Esophagus squamous epithelium (tissue), 4 donors: ENCODE data around the gene KLC1.

Experiments used
- CTCF ChIP-seq, 6 experiments: fragments of 450-650 bp in 4 of 6; fragments of 200-600 bp in 2 of 6; sonication (generic) in 2 of 6; IDR thresholded peaks; one replicate each; pipeline ENCODE4 v1.5.1; 2016 to 2019; ENCODE audit warnings: antibody characterized with exemption in 6 of 6, mild to moderate bottlenecking in 4 of 6, moderate library complexity in 4 of 6
- POLR2A ChIP-seq, 4 donors: fragments of 450-650 bp; IDR thresholded peaks; one replicate each; pipeline ENCODE4 v1.6.1; 2017; ENCODE audit warnings: antibody characterized with exemption in 4 of 4, mild to moderate bottlenecking in 4 of 4, moderate library complexity in 3 of 4

- no peak for TF ChIP-seq CTCF (IDR thresholded peaks at IDR 0.05)
- no peak for TF ChIP-seq POLR2A (IDR thresholded peaks at IDR 0.05)
Observed at GRCh38 chr14:103736546-103737431, 107.8 kb downstream of the KLC1 start.
